Coronary artery (tissue), 2 donors: Measurements from ENCODE around the gene AUTS2.

ENCODE experiments used
- DNase-seq: peaks from one replicate; pipeline ENCODE4 v3.0.0-alpha.2; 2017; ENCODE audit warnings: low spot score
- H3K27ac ChIP-seq, 2 donors: fragments of 200-600 bp; sonication (generic); one replicate each; pipeline ENCODE4 v1.5.1; 2016 to 2019
- H3K4me3 ChIP-seq: fragments of 200-600 bp; sonication (generic); 2 replicates; pipeline ENCODE4 v1.5.1; 2016; ENCODE audit warnings: mild to moderate bottlenecking, moderate library complexity
- CTCF ChIP-seq: fragments of 200-600 bp; sonication (generic); IDR thresholded peaks from one replicate; pipeline ENCODE4 v1.5.1; 2019; ENCODE audit warnings: antibody characterized with exemption

The AUTS2 gene

GRCh38 chr7:70787286-70787685 lies 1189.0 kb downstream of the AUTS2 start:
- Histone ChIP-seq H3K27ac (no peak overlapping the region), H3K4me3 (no peak overlapping the region)
- no peak for TF ChIP-seq CTCF
- no peak for DNase-seq

- H3K27ac ChIP-seq, result no peak overlapping the region
- no peak for DNase-seq
- no peak overlapping the region for H3K4me3 ChIP-seq
- no peak for TF ChIP-seq CTCF
Observed at GRCh38 chr7:70787771-70788170, 1189.5 kb downstream of the AUTS2 start.

GRCh38 chr7:70788276-70788675 lies 1190.0 kb downstream of the AUTS2 start:
- TF ChIP-seq CTCF, result no peak
- Histone ChIP-seq H3K27ac (no peak overlapping the region), H3K4me3 (no peak overlapping the region)
- DNase-seq, result no peak

- DNase-seq, result no peak
- no peak overlapping the region for H3K27ac ChIP-seq
- no peak for TF ChIP-seq CTCF
- no peak overlapping the region for H3K4me3 ChIP-seq
Observed at GRCh38 chr7:70789481-70790214, 1191.4 kb downstream of the AUTS2 start.

GRCh38 chr7:70790215-70791073 lies 1192.2 kb downstream of the AUTS2 start:
- DNase-seq, result no peak
- TF ChIP-seq CTCF, result no peak
- H3K4me3 ChIP-seq, result no peak overlapping the region
- no peak overlapping the region for H3K27ac ChIP-seq

- no peak for DNase-seq
- Histone ChIP-seq H3K4me3 (no peak overlapping the region), H3K27ac (no peak overlapping the region)
- no peak for TF ChIP-seq CTCF
Observed at GRCh38 chr7:70791341-70791740, 1193.1 kb downstream of the AUTS2 start.
